ENCODE data around the gene CNST. TPM values are rescaled to one million over a fixed set of nuclear protein-coding genes. Genes with fewer than 3 reads are reported as not detected.

CNST gene, protein sequence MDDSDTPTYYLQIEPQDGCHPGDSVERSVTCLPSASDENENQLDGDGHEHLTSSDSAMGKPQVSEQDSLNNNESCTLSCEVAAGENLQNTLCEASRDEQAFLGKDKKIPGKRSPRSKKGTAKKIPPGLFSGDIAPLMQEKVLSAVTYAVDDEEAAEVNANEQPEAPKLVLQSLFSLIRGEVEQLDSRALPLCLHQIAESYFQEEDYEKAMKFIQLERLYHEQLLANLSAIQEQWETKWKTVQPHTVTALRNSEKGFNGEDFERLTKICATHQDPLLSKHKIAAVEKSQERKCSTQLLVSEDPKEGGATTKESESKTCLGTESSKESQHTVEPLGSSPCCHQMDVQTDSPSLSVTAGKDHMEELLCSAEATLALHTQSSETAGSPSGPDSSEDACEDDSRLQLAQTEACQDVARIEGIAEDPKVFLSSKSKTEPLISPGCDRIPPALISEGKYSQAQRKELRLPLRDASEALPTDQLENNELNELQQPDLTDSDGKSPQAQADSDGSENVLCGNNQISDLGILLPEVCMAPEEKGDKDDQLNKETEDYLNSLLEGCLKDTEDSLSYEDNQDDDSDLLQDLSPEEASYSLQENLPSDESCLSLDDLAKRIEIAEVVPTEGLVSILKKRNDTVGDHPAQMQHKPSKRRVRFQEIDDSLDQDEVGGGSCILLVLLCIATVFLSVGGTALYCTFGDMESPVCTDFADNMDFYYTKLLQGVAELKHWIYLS
- 22.2 and 23.7 TPM in 2 replicates for total RNA-seq

DNA sequence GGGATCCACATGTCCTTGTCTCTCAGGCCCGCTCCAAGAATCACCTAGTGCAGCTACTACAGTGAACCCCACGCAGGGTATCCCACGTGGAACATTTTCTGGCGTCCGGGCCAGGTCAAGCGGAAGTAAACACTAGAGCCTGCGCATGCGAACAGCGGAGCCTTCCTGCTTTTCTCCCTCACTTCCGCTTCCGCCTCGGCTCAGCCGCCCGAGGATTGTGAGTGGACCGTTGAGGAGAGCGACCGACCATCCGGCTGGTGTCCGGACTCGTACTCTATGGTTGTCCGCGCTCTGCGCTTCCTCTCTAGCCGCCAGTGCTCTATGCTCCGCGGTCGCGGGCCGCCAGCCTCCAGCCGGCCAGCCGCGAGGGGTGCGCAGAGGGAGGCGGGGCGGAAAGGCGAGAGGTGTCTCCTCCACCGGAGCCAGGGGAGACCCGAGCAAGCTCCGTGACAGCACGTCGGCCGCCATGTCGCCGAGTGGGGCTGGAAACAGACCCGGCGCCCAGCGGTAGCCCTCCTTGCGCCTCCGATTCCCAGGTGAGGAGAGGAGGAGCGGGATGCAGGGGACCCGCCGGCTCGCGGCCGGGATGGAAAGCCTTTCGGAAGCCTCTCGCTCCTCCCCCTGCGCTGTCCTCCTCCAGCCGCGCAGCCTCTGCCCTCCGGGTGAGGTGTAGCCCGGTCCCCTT is at the start of gene CNST, which contains the start of gene TFB2M:
CNST (plus strand) TSS at position 329 of the 685 bp plus-strand sequence. CDS start 25,107 bp downstream, outside the sequence.
TFB2M (minus strand) TSS at position 134 of the 685 bp plus-strand sequence; CDS start at position 11, 123 bp downstream.

Other genes starting within 250 kb of the CNST start
- 43.9 and 70.3 TPM in 2 replicates for gene SMYD3, start 59.2 kb upstream of the CNST start, total RNA-seq
- gene TFB2M, start 195 bp upstream of the CNST start, total RNA-seq, result 15.3 and 16.4 TPM in 2 replicates
- 51.4 and 61.4 TPM in 2 replicates for gene SCCPDH, start 158.0 kb downstream of the CNST start, total RNA-seq

All from smooth muscle cell of trachea (primary cell).